Measurements from ENCODE around the gene PTGDR2. TPM values are rescaled to one million over a fixed set of nuclear protein-coding genes. Genes with fewer than 3 reads are reported as not detected.

PTGDR2 gene
- 0.68 and 0.91 TPM in 2 replicates for total RNA-seq
- long read RNA-seq, partial matches to known transcripts = 0 of 2 reads
- long read RNA-seq, other reads (novel, unspliced or antisense) = 2 of 2 reads

DNA sequence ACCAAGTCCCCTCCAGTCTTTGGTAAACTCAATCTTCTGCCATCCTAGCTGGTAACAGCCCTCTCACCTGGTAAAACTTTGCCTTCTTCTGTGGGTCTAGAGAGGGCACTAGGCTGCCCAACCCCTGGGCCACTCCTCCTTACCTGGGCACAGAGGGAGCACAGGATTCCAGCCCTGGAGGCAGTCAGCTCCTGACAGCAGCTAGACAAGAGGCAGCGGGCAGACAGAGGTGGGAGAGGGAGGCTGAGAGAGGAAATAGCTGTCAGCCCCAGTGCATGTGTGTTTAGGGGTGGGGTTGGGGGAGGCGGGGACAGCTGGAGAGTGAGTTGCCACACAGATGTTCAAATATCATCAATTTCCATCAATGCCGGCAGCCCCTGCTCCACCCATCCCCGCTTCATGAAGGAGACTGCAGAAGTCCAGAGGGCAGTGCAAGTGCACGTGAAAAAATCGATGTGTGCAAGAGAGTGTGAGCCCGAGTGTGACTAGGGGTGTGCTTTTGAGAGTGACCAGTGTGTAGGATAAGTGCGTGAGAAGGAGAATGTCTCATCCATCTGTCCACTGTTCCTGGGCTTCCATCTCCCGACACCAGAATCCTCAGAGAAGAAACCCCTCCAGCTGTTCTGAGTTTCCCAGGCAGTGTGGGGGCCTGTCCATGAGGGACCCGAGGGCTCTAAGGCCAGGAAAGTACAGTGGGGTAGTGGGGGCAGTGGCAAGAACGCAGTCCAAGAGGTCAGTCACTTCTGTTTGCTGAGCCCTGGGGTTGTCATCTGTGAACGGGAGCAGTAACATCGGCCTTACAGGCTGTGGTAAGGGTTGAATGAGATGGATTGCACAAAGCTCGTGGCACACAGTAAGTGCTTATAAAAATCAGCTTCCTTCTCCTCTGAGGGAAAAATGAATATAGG lies at the start of gene PTGDR2:
Gene PTGDR2 (minus strand): TSS at position 225 of the 908 bp plus-strand sequence. CDS start 2,228 bp downstream, outside the sequence.
- H3K9me3 Mint-ChIP-seq (ENCODE audit: unreplicated experiment) = no peaks in the 10 kb centered on the region
- no peaks in the 10 kb centered on the region for H3K27me3 Mint-ChIP-seq (ENCODE audit: unreplicated experiment)
- H3K4me3 Mint-ChIP-seq (ENCODE audit: unreplicated experiment) = no peak within 1 kb of the TSS
- no peak within 1 kb of the TSS for H3K27ac Mint-ChIP-seq (ENCODE audit: unreplicated experiment)
- peaks cover 6% of the 10 kb centered on the region for H3K36me3 Mint-ChIP-seq (ENCODE audit: unreplicated experiment)
- H3K4me1 Mint-ChIP-seq (ENCODE audit: unreplicated experiment) = peaks cover 41% of the 10 kb centered on the region
- DNase-seq (ENCODE audit: extremely low spot score, unreplicated experiment) = no peak
- TF ChIP-seq, protein P1, sequence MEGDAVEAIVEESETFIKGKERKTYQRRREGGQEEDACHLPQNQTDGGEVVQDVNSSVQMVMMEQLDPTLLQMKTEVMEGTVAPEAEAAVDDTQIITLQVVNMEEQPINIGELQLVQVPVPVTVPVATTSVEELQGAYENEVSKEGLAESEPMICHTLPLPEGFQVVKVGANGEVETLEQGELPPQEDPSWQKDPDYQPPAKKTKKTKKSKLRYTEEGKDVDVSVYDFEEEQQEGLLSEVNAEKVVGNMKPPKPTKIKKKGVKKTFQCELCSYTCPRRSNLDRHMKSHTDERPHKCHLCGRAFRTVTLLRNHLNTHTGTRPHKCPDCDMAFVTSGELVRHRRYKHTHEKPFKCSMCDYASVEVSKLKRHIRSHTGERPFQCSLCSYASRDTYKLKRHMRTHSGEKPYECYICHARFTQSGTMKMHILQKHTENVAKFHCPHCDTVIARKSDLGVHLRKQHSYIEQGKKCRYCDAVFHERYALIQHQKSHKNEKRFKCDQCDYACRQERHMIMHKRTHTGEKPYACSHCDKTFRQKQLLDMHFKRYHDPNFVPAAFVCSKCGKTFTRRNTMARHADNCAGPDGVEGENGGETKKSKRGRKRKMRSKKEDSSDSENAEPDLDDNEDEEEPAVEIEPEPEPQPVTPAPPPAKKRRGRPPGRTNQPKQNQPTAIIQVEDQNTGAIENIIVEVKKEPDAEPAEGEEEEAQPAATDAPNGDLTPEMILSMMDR (IDR thresholded peaks at IDR 0.05) = no peak

DNA sequence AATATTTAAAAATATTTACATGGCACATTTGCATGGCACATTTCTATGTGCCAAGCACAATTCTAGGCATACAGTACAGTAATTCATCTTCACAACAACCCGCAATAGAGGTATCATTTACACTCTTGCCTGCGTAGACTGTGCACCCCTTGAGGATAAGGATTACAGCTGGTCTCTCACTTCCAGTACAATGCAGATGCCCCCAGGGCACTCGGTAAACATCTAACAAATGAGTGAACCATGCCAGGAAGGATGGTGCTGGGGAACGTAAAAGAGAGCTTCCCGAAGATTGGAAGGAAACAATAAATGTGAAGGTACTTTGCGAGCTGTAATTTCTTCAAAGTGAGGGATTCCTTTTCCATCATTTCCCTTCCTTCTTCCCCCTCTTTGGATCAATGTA lies 49.3 kb upstream of the PTGDR2 start:
- Mint-ChIP-seq H3K4me3 (ENCODE audit: unreplicated experiment) (peak overlapping the region; percentile 89), H3K36me3 (ENCODE audit: unreplicated experiment) (peaks cover 8% of the 10 kb centered on the region), H3K27ac (ENCODE audit: unreplicated experiment) (peak overlapping the region; percentile 77), H3K9me3 (ENCODE audit: unreplicated experiment) (no peaks in the 10 kb centered on the region), H3K27me3 (ENCODE audit: unreplicated experiment) (peaks cover 18% of the 10 kb centered on the region), H3K4me1 (ENCODE audit: unreplicated experiment) (peaks cover 26% of the 10 kb centered on the region)
- DNase-seq (ENCODE audit: extremely low spot score, unreplicated experiment) = no peak
- TF ChIP-seq, protein P1 (IDR thresholded peaks at IDR 0.05) = no peak

DNA sequence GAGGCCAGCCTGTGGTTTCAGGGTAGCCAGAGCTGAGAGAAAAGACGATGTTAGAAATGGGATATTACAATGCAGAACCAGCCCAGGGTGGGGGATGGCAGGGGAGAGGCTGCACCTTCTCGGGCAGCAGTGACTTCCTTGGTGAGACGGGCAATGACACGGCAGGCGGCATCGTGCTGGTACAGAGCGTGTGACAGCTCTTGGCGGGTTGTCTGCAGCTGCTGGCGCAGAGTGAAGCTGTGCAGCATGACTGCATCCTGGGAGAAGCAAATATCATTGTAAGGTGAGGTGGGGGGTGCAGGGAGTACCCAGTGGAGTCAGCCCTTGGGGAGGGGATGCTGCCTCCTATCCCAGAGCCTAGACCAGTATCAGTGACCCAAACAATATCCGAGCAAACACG lies 46.9 kb upstream of the PTGDR2 start:
- no peak for DNase-seq (ENCODE audit: extremely low spot score, unreplicated experiment)
- H3K4me3 Mint-ChIP-seq (ENCODE audit: unreplicated experiment) = no peak overlapping the region
- no peaks in the 10 kb centered on the region for H3K9me3 Mint-ChIP-seq (ENCODE audit: unreplicated experiment)
- peaks cover 24% of the 10 kb centered on the region for H3K36me3 Mint-ChIP-seq (ENCODE audit: unreplicated experiment)
- peaks cover 26% of the 10 kb centered on the region for H3K4me1 Mint-ChIP-seq (ENCODE audit: unreplicated experiment)
- H3K27ac Mint-ChIP-seq (ENCODE audit: unreplicated experiment) = no peak overlapping the region
- H3K27me3 Mint-ChIP-seq (ENCODE audit: unreplicated experiment) = no peaks in the 10 kb centered on the region
- TF ChIP-seq, protein P1 (IDR thresholded peaks at IDR 0.05) = no peak

DNA sequence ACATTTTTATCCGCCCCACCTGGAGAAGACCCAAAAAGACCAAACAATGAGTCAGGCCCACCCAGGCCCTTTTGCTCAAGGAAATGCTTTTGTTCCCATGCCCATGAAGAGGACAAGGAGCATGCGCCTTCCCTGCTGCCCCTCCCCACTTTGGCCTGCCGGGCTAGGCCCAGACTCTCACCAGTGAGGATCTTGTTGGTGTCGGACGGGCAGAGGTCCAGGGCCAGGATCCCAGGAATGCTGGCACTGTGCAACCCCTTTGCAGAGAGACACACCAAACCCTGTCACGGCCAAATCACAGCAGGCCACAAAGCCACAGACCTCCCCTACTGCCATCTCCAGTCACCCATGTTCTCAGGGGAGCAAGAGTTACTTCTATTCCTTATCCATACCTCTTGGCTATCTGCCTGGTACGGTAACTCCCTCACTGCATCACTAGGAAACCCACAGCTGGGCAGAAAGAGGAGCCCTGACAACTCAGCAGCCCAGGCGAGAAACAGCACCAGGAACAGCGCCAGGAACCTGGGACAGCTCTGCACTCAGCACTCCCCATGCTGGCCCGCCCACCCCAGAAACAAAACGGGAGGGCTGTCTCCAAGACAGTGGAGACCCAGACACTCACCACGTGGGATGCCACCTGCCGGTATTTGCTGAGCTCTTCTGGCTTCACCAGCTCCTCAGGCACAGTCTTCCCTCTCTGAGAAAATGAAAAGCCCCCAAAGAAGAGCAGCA lies 45.1 kb upstream of the PTGDR2 start:
- H3K4me1 Mint-ChIP-seq (ENCODE audit: unreplicated experiment) = peaks cover 19% of the 10 kb centered on the region
- no peak overlapping the region for H3K4me3 Mint-ChIP-seq (ENCODE audit: unreplicated experiment)
- peaks cover 34% of the 10 kb centered on the region for H3K36me3 Mint-ChIP-seq (ENCODE audit: unreplicated experiment)
- H3K27me3 Mint-ChIP-seq (ENCODE audit: unreplicated experiment) = no peaks in the 10 kb centered on the region
- no peak overlapping the region for H3K27ac Mint-ChIP-seq (ENCODE audit: unreplicated experiment)
- TF ChIP-seq, protein P1 (IDR thresholded peaks at IDR 0.05) = no peak
- no peak for DNase-seq (ENCODE audit: extremely low spot score, unreplicated experiment)
- H3K9me3 Mint-ChIP-seq (ENCODE audit: unreplicated experiment) = no peaks in the 10 kb centered on the region

DNA sequence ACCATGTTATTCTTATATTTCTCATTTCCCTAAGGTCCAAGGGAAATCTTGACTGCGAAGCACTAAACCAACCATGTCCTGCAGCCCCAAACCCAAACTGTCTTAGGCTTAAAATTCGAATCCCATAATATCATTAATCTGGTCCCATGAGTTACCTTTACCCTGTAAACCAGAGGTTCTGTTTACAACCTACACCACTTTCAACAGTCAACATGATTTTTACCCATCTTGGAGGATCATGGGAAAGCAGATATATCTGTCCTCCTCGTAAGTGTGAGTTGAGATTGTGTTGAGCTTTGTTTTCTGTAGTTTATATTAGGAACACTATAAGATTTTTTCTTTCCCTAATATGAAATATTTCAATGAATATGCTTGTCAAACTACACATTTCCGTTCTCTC lies 44.2 kb upstream of the PTGDR2 start:
- Mint-ChIP-seq H3K4me3 (ENCODE audit: unreplicated experiment) (no peak overlapping the region), H3K9me3 (ENCODE audit: unreplicated experiment) (no peaks in the 10 kb centered on the region)

More for the DNA sequence above, 44.2 kb upstream of the PTGDR2 start:
- TF ChIP-seq, protein P1 (IDR thresholded peaks at IDR 0.05) = no peak
- Mint-ChIP-seq H3K36me3 (ENCODE audit: unreplicated experiment) (peaks cover 40% of the 10 kb centered on the region), H3K27ac (ENCODE audit: unreplicated experiment) (no peak overlapping the region), H3K4me1 (ENCODE audit: unreplicated experiment) (peaks cover 10% of the 10 kb centered on the region), H3K27me3 (ENCODE audit: unreplicated experiment) (no peaks in the 10 kb centered on the region)
- no peak for DNase-seq (ENCODE audit: extremely low spot score, unreplicated experiment)
